ENCODE data around the gene COPZ2. TPM values are rescaled to one million over a fixed set of nuclear protein-coding genes. Genes with fewer than 3 reads are reported as not detected.
A peak's percentile ranks its signal among the peaks of the same experiment; 100 is the strongest.

Gene COPZ2
- total RNA-seq, 1 experiment from 2014 or later: 1.3 TPM

- H3K4me1 ChIP-seq (ENCODE audit: insufficient read depth, low read length): peaks cover 66% of the 10 kb centered on the region
- TF ChIP-seq EZH2phosphoT487 (IDR thresholded peaks at IDR 0.05; ENCODE audit: borderline replicate concordance, low read length) (no peak), CTCF (conservative IDR thresholded peaks at IDR 0.05; ENCODE audit: low read depth, low read length) (no peak), EZH2 (IDR thresholded peaks at IDR 0.05; ENCODE audit: low read length, unreplicated experiment) (no peak)
- intact Hi-C loops (cut with micrococcal nuclease): loop anchor here (1.0 to 2.0 kb wide), 3 partner anchors 22 to 52 kb away; partner anchors contain the start of gene CBX1
These were observed 11.0 kb upstream of the COPZ2 start for GRCh38 chr17:48048384-48049126.

GRCh38 chr17:48047741-48048383, 10.3 kb upstream of the COPZ2 start, which contains the start of gene NFE2L1:
NFE2L1 (plus strand) TSS chr17:48048359; CDS start chr17:48051119, 2,760 bp downstream.
- no TSS peak for BruUV-seq (replicated peaks)

More at GRCh38 chr17:48048384-48049126, 11.0 kb upstream of the COPZ2 start:
- peak; percentile 75 for ATAC-seq
- H3K36me3 ChIP-seq (ENCODE audit: low read depth, low read length): peaks cover 24% of the 10 kb centered on the region
- H3K79me2 ChIP-seq (ENCODE audit: low read length): peaks cover 58% of the 10 kb centered on the region
- H3K4me2 ChIP-seq (ENCODE audit: low read length): peak overlapping the region; percentile 84
- peak overlapping the region; percentile 97 for H3K9ac ChIP-seq (ENCODE audit: low read length)
- ChIA-PET CTCF (interaction anchor here (0.6 to 2.9 kb wide), 5 partner anchors 14 to 550 kb away, joined by 3 to 42 read pairs (median 3); no protein-coding TSS in a partner anchor), POLR2A (ENCODE audit: unreplicated experiment) (interaction anchor here (0.5 to 1.1 kb wide), 19 partner anchors 10 to 1314 kb away, joined by 3 to 23 read pairs (median 4); partner anchors contain the start of genes LRRC46 and MRPL10)
- DNase-seq: peak; percentile 90
- no peaks in the 10 kb centered on the region for H3F3A ChIP-seq (ENCODE audit: low read length, unreplicated experiment)
- peak overlapping the region; percentile 92 for H3K27ac ChIP-seq (ENCODE audit: low read length)
- no peaks in the 10 kb centered on the region for H3K27me3 ChIP-seq (ENCODE audit: low read length)
- H3K4me3 ChIP-seq (ENCODE audit: low read length): peak overlapping the region; percentile 69
- no peaks in the 10 kb centered on the region for H3K9me3 ChIP-seq (ENCODE audit: low read length)
- BruUV-seq (replicated peaks): no TSS peak
- H3K9me2 ChIP-seq (replicated peaks; ENCODE audit: low read length): no peaks in the 10 kb centered on the region
- peak overlapping the region; percentile 85 for H2AFZ ChIP-seq (ENCODE audit: low read length)
- H4K20me1 ChIP-seq (ENCODE audit: low read length): peaks cover 29% of the 10 kb centered on the region

More at GRCh38 chr17:48047741-48048383, 10.3 kb upstream of the COPZ2 start, which contains the start of gene NFE2L1:
- peaks cover 20% of the 10 kb centered on the region for H3K36me3 ChIP-seq (ENCODE audit: low read depth, low read length)
- intact Hi-C loops (cut with micrococcal nuclease): loop anchor here (1.0 to 2.0 kb wide), 2 partner anchors 22 to 53 kb away; partner anchors contain the start of gene CBX1
- ChIA-PET POLR2A (ENCODE audit: unreplicated experiment) (interaction anchor here (0.5 to 0.8 kb wide), 8 partner anchors 17 to 1315 kb away, joined by 3 to 23 read pairs (median 4); partner anchors contain the start of genes LRRC46 and MRPL10), CTCF (interaction anchor here (0.6 to 2.9 kb wide), 3 partner anchors 20 to 550 kb away, joined by 3 to 42 read pairs (median 4); no protein-coding TSS in a partner anchor)
- peak within 1 kb of the TSS; percentile 69 for H3K4me3 ChIP-seq (ENCODE audit: low read length)
- H3K4me1 ChIP-seq (ENCODE audit: insufficient read depth, low read length): peaks cover 60% of the 10 kb centered on the region
- no peaks in the 10 kb centered on the region for H3K9me3 ChIP-seq (ENCODE audit: low read length)
- ATAC-seq (peak; percentile 89), DNase-seq (peak; percentile 100)
- TF ChIP-seq EZH2phosphoT487 (IDR thresholded peaks at IDR 0.05; ENCODE audit: borderline replicate concordance, low read length) (no peak), CTCF (conservative IDR thresholded peaks at IDR 0.05; ENCODE audit: low read depth, low read length) (no peak), EZH2 (IDR thresholded peaks at IDR 0.05; ENCODE audit: low read length, unreplicated experiment) (no peak)
- H3K27ac ChIP-seq (ENCODE audit: low read length): peak within 1 kb of the TSS; percentile 92
- H2AFZ ChIP-seq (ENCODE audit: low read length): peak within 1 kb of the TSS; percentile 85
- H3K27me3 ChIP-seq (ENCODE audit: low read length): no peaks in the 10 kb centered on the region
- H3K9ac ChIP-seq (ENCODE audit: low read length): peak within 1 kb of the TSS; percentile 97
- peaks cover 51% of the 10 kb centered on the region for H3K79me2 ChIP-seq (ENCODE audit: low read length)
- no peaks in the 10 kb centered on the region for H3K9me2 ChIP-seq (replicated peaks; ENCODE audit: low read length)
- peak within 1 kb of the TSS; percentile 84 for H3K4me2 ChIP-seq (ENCODE audit: low read length)
- H3F3A ChIP-seq (ENCODE audit: low read length, unreplicated experiment): no peaks in the 10 kb centered on the region
- H4K20me1 ChIP-seq (ENCODE audit: low read length): peaks cover 24% of the 10 kb centered on the region
